GM12892 (cell line): Measurements from ENCODE around the gene GNA14.

Experiments
- POLR2A ChIP-seq: IDR thresholded peaks from 2 replicates; pipeline ENCODE4 v1.6.1; 2011; ENCODE audit warnings: low read depth, low read length, control low read depth
- POLR2AphosphoS5 ChIP-seq: IDR thresholded peaks from 2 replicates; pipeline ENCODE4 v1.6.1; 2011; ENCODE audit warnings: low read depth, low read length, control low read depth

- TF ChIP-seq POLR2A, result no peak
- no peak for TF ChIP-seq POLR2AphosphoS5
Observed at GRCh38 chr9:77647267-77648233, 572 bp downstream of the GNA14 start.
